IPS DF 6.9 (cell line): ENCODE results near the gene MAZ.

Source experiments
- DNase-seq: peaks from one replicate; pipeline ENCODE4 v3.0.0-alpha.2; 2013; ENCODE audit warnings: low read depth, low spot score
- H3K27ac ChIP-seq: one replicate; pipeline ENCODE4 v1.5.1; 2013; ENCODE audit warnings: low read length, control low read depth
- H3K27me3 ChIP-seq: 2 replicates; pipeline ENCODE4 v1.6.1; 2013; ENCODE audit warnings: mild to moderate bottlenecking, low read length; ENCODE audit not compliant: control insufficient read depth, insufficient read depth
- H3K36me3 ChIP-seq: 2 replicates; pipeline ENCODE4 v1.6.1; 2013; ENCODE audit warnings: low read length; ENCODE audit not compliant: control insufficient read depth, insufficient read depth
- H3K4me1 ChIP-seq: 2 replicates; pipeline ENCODE4 v1.6.1; 2013; ENCODE audit warnings: low read length; ENCODE audit not compliant: control insufficient read depth, insufficient read depth
- H3K4me3 ChIP-seq: 2 replicates; pipeline ENCODE4 v1.5.1; 2013; ENCODE audit warnings: mild to moderate bottlenecking, low read length
- H3K9me3 ChIP-seq: 2 replicates; pipeline ENCODE4 v1.6.1; 2013; ENCODE audit warnings: low read length, inconsistent platforms; ENCODE audit not compliant: control insufficient read depth, insufficient read depth
- WGBS: extraction: QIAGEN DNeasy Blood & Tissue Kit; methylation state at CpG from one replicate; pipeline ENCODE4 v1.1.7; 2013; ENCODE audit warnings: mixed read lengths, missing lambda C conversion rate; ENCODE audit not compliant: insufficient read length, insufficient coverage; 5-methylcytosine and 5-hydroxymethylcytosine counted together

The MAZ gene

DNA sequence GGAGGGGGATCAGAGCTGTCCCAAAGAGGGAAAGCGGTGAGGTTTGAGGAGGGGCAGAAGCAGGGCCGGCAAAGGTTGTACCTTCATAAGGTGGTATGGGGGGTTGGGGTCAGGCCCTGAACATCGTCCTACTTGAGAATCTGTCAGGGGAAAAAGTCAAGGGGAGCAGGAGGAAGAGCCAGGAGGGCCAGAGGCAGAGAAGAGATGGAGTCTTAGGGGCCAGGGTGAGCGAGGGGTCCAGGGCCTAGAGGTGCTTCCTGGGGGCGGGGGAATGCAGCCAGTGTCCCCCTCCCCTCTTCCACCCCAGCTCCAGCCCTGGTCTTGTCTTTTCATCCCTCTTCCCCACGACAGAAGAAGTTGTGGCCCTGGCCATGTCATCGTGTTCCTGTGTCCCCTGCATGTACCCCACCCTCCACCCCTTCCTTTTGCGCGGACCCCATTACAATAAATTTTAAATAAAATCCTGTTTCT is 4.4 kb downstream of the MAZ start:
- no CpG with 5 or more reads among the region's 9 CpGs for WGBS
- no peak for DNase-seq
- Histone ChIP-seq H3K4me1 (peaks cover 18% of the 10 kb centered on the region), H3K36me3 (peaks cover 16% of the 10 kb centered on the region), H3K27ac (no peak overlapping the region), H3K27me3 (no peaks in the 10 kb centered on the region), H3K4me3 (no peak overlapping the region), H3K9me3 (no peaks in the 10 kb centered on the region)

DNA sequence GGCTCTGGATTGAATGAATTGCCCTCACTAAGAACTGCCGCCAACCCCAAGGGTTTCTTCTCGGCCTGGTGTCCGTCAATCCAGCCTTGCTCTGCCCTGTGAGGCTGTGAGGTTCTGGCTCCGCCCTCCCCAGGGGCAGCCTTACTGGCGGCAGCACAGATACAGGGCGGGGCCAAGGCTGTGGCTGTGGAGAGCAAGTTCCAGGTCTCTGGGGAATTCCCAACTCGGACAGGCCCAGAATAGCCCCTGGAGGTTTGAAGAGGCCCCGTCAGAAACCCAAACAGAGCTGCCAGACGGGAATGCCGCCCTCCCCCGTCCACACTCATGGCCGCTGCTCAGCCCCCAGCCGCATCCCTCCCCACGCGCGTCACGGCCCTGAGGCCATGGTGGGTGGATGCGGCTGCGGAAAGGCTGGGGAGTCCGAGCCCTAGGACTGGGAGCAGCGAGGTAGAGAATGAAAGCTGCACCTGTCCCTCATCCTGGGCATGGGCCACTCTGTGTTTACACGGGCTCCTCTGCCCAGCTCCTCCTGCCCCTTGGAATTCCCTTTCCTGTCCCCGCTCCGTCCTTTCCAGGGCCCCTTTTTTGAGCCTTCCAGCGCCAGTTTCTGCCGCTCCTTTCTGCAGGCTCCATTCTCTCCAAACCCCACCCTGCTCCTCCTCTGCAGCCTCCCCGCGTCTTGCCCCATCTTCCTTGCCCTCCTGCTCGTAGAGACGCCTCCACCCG is 5.0 kb downstream of the MAZ start:
- H3K4me1 ChIP-seq, result peaks cover 18% of the 10 kb centered on the region
- H3K4me3 ChIP-seq, result peak overlapping the region; percentile 66; the same call in 1 of the 2 replicates
- WGBS, result no CpG with 5 or more reads among the region's 31 CpGs
- no peaks in the 10 kb centered on the region for H3K27me3 ChIP-seq
- no peak overlapping the region for H3K27ac ChIP-seq
- H3K9me3 ChIP-seq, result no peaks in the 10 kb centered on the region
- DNase-seq, result peak; percentile 95
- peaks cover 16% of the 10 kb centered on the region for H3K36me3 ChIP-seq

DNA sequence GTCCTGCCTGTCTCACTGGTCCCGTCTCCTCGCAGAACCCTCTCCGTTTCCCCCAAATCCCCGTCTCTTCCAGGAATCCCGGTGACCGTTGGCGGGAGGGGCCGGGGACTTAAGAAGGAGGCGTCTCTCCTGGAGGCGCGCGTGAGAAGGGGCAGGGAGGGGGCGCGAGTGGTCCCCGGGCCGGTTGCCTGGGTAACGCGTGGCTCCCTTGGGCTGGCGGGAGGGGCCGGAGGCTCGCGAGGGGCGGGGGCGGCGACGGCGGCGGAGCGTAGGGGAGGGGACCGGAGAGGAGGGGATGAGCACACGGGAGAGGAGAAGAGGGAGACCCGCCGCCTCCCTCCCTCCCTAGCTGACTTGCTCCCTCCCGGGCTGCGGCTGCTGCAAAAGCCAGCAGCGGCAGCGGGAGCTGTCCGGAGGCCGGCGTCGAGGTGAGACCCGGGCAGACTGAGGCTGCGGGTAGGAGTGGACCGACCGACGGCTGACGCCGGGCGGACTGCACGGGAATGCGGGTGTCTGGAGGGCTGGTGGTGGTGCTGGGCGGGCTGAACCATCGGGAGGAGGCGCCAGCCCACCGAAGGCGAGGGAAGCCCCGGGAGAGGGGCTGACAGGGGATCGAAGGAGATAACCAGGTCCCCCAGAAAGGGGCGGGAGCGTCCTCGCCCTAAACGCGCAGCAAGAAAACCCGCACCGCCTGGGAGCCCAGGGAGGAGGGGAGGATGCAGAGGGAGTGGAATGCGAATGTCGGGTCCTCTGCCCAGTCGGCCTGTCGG is 5.8 kb downstream of the MAZ start, which contains the start of gene PRRT2:
Gene PRRT2 (plus strand): TSS at position 298 of the 770 bp plus-strand sequence. CDS start 862 bp downstream, outside the sequence.
- Histone ChIP-seq H3K4me3 (peak within 1 kb of the TSS; percentile 66), H3K4me1 (peaks cover 18% of the 10 kb centered on the region), H3K27ac (no peak within 1 kb of the TSS), H3K36me3 (peaks cover 16% of the 10 kb centered on the region), H3K27me3 (no peaks in the 10 kb centered on the region), H3K9me3 (no peaks in the 10 kb centered on the region)
- WGBS, result no CpG with 5 or more reads among the region's 69 CpGs
- DNase-seq, result no peak

DNA sequence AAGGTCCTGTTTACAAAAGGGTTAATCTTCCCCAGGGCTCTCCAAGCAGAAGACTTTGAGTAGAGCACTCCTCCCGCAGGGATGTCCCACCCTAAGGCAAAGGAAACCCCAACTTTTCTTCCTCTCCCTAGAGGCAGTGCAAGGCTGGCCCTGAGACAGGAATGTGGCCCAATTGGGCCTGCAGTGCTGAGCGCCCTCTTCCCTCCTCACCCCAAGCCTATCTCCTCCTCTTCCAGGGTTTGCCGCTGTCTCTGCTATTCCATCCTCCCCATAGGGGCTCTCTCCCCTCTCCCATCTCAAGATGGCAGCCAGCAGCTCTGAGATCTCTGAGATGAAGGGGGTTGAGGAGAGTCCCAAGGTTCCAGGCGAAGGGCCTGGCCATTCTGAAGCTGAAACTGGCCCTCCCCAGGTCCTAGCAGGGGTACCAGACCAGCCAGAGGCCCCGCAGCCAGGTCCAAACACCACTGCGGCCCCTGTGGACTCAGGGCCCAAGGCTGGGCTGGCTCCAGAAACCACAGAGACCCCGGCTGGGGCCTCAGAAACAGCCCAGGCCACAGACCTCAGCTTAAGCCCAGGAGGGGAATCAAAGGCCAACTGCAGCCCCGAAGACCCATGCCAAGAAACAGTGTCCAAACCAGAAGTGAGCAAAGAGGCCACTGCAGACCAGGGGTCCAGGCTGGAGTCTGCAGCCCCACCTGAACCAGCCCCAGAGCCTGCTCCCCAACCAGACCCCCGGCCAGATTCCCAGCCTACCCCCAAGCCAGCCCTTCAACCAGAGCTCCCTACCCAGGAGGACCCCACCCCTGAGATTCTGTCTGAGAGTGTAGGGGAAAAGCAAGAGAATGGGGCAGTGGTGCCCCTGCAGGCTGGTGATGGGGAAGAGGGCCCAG is 6.7 kb downstream of the MAZ start:
- Histone ChIP-seq H3K4me3 (peak overlapping the region; percentile 66; the same call in 1 of the 2 replicates), H3K27ac (no peak overlapping the region), H3K36me3 (peaks cover 12% of the 10 kb centered on the region), H3K9me3 (no peaks in the 10 kb centered on the region), H3K4me1 (peaks cover 18% of the 10 kb centered on the region), H3K27me3 (no peaks in the 10 kb centered on the region)
- no peak for DNase-seq
- WGBS, result no CpG with 5 or more reads among the region's 9 CpGs

DNA sequence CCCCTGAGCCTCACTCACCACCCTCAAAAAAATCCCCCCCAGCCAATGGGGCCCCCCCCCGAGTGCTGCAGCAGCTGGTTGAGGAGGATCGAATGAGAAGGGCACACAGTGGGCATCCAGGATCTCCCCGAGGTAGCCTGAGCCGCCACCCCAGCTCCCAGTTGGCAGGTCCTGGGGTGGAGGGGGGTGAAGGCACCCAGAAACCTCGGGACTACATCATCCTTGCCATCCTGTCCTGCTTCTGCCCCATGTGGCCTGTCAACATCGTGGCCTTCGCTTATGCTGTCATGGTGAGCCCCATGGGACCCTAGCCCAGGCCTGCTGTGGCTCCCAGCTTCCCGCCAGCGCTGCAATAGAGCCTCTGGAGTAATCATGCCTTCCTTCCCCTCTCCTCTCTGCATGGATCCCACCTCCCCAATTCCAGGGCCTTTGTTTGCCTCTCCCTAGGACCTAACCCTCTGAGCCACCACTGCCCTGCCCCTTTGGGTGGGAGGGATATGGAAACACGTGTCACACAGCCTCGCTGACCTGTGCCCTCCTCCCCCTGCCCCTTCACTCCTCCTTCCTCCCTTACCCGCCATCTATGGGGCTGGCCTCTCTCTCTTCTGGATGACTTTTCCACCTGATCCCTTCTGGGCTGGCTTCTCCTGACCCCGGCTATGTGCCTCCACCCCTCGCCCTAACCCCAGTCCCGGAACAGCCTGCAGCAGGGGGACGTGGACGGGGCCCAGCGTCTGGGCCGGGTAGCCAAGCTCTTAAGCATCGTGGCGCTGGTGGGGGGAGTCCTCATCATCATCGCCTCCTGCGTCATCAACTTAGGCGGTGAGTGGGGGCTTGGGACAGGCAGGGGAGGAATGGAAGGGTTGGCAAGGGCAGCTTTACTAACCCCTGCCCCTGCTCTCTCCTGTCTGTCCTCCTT is 7.6 kb downstream of the MAZ start:
- Histone ChIP-seq H3K9me3 (no peaks in the 10 kb centered on the region), H3K4me1 (peaks cover 14% of the 10 kb centered on the region), H3K36me3 (peaks cover 6% of the 10 kb centered on the region), H3K27ac (no peak overlapping the region), H3K4me3 (no peak overlapping the region), H3K27me3 (no peaks in the 10 kb centered on the region)
- no peak for DNase-seq
- no CpG with 5 or more reads among the region's 24 CpGs for WGBS

DNA sequence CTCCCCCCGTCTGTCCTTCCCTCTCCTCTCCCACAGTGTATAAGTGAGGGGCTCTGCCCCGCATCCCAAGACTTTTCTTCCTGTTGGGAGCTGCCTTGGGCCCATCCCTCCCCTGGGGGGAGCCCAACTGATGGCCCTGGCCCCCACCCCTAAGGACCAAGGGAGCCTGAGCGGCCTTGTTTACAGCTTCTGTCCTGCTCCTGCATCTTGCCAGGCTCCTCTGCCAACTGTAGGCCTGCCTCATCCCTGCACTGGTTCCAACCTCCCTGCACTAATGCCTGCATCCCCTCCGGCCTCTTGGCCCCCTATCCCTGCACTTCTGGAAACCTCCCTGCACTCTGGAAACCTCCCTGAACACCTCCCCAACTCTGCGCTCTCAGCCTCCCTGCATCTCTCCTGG is 8.3 kb downstream of the MAZ start:
- H3K27me3 ChIP-seq, result no peaks in the 10 kb centered on the region
- no CpG with 5 or more reads among the region's 5 CpGs for WGBS
- no peak for DNase-seq
- peaks cover 4% of the 10 kb centered on the region for H3K36me3 ChIP-seq
- H3K4me1 ChIP-seq, result peaks cover 12% of the 10 kb centered on the region
- H3K9me3 ChIP-seq, result no peaks in the 10 kb centered on the region
- no peak overlapping the region for H3K27ac ChIP-seq
- H3K4me3 ChIP-seq, result no peak overlapping the region

DNA sequence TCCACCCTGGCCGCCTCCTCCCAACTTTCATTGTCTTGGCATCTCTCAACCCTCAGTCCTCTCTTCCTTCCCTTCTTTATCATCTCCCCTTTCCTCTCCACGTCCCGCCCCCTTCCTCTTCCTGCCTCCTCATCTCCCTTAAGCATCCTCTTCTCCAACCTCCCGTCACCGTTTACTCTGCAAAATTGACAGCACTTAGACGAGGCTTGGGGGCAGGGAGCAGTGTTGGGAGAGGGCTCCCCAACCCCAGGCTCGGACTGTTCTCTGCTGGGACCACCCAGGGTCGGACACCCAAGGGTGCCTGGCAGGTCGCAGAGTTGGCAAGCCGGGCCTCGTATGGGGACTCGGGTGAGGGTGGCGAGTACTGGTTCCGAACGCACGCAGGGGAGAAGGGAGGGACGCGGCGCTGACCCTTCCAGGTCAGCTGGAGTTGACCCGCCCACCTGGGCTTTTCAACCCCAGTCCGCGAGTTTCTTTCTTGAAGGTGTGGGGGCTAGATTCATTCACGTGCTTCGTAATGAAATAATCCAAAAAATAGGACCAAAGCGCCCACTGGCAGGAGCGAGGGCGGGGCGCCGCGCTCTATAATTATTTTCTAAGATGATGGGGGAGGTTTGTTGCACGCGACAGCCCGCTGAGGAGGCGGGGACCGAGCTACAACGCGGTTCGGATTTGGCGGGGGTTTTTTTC is 8.8 kb downstream of the MAZ start:
- Histone ChIP-seq H3K9me3 (no peaks in the 10 kb centered on the region), H3K4me1 (peaks cover 10% of the 10 kb centered on the region), H3K27me3 (no peaks in the 10 kb centered on the region), H3K36me3 (peaks cover 6% of the 10 kb centered on the region), H3K4me3 (peak overlapping the region; percentile 24; the same call in 1 of the 2 replicates), H3K27ac (no peak overlapping the region)
- DNase-seq, result no peak
- no CpG with 5 or more reads among the region's 39 CpGs for WGBS

DNA sequence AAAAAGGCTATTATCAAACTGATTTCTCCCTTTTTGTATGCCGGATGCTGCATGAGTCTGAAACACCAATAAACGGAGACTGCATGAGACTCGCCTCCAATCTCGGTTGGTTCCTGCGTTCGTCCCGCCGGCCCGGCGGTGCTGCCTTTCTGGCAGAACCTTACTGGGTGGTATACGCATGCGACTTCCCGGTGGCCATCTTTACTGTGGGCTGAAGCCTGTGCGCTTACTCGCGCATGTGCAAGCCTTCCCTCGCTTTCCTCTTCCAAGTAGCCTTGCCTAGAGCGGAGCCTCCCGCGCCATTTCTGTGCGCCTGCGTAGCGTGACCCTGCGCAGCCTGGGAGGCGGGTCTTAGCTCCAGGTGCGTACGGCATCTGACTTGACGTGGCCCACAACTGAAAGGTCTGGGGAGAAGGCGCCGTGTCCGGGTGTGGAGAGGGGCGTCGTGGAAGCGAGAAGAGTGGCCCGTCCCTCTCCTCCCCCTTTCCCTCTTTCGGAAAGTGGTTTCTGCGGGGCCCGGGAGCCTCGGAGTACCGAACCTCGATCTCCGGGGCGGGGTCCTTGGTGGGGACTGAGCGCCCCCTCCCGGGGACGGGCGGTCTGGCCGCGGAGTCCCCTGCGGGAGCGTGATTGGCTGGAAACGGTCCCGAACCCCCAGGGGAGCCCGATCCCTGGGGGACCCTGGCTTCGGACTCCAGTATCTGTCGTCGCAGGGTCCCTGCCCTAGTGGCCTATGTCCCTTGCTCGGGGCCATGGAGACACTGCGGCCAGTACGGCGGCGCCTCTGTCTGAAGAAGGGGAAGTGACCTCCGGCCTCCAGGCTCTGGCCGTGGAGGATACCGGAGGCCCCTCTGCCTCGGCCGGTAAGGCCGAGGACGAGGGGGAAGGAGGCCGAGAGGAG is 9.7 kb downstream of the MAZ start, which contains the start of gene PAGR1:
Gene PAGR1 (plus strand): TSS at position 360 of the 901 bp plus-strand sequence. CDS start 374 bp downstream, at position 734.
- Histone ChIP-seq H3K9me3 (no peaks in the 10 kb centered on the region), H3K27ac (no peak within 1 kb of the TSS), H3K4me3 (peak within 1 kb of the TSS; percentile 53), H3K27me3 (no peaks in the 10 kb centered on the region), H3K4me1 (peaks cover 10% of the 10 kb centered on the region), H3K36me3 (peaks cover 6% of the 10 kb centered on the region)
- peak; percentile 99 for DNase-seq
- WGBS, result no CpG with 5 or more reads among the region's 70 CpGs
